T follicular helper cell (primary cell): ENCODE data around the gene CYB561.
"Not testable (repeated sequence)": the region's sequence is repeated elsewhere in the genome, so short reads cannot be mapped to it uniquely, and the experiment has no call there.

Source experiments
- DNase-seq: peaks from one replicate; pipeline ENCODE4 v3.0.0-alpha.2; 2020; ENCODE audit warnings: low read depth

Gene CYB561

GRCh38 chr17:63479495-63480184, 33.5 kb upstream of the CYB561 start:
- DNase-seq, result no peak

- peak; percentile 73 for DNase-seq
These were observed 32.8 kb upstream of the CYB561 start for GRCh38 chr17:63478814-63479494.

GRCh38 chr17:63477480-63478440, 31.7 kb upstream of the CYB561 start:
- no peak for DNase-seq

GRCh38 chr17:63476854-63477479, 30.9 kb upstream of the CYB561 start, which contains the start of gene ACE:
Gene ACE, plus strand, starts transcription at chr17:63477061. Its CDS starts 34 bp downstream, at chr17:63477095.
- peak; percentile 20 for DNase-seq

GRCh38 chr17:63476459-63476853, 30.4 kb upstream of the CYB561 start:
- no peak for DNase-seq

- DNase-seq, result no peak
These were observed 29.6 kb upstream of the CYB561 start for GRCh38 chr17:63475491-63476412.

- DNase-seq, result no peak
These were observed 28.7 kb upstream of the CYB561 start for GRCh38 chr17:63474586-63475460.

GRCh38 chr17:63474174-63474573, 28.1 kb upstream of the CYB561 start:
- no peak for DNase-seq

GRCh38 chr17:63468099-63468498, 22.0 kb upstream of the CYB561 start:
- DNase-seq, result not testable (repeated sequence)

GRCh38 chr17:63464691-63465236, 18.7 kb upstream of the CYB561 start:
- no peak for DNase-seq

- DNase-seq, result no peak
These were observed 17.7 kb upstream of the CYB561 start for GRCh38 chr17:63463771-63464170.

- DNase-seq, result no peak
These were observed 13.9 kb upstream of the CYB561 start for GRCh38 chr17:63460018-63460417.

- no peak for DNase-seq
These were observed 12.4 kb upstream of the CYB561 start for GRCh38 chr17:63458478-63458877.

- no peak for DNase-seq
These were observed 9.3 kb upstream of the CYB561 start for GRCh38 chr17:63455417-63455816.

- no peak for DNase-seq
These were observed 8.8 kb upstream of the CYB561 start for GRCh38 chr17:63454915-63455314.

GRCh38 chr17:63454357-63454756, 8.3 kb upstream of the CYB561 start:
- not testable (repeated sequence) for DNase-seq

- DNase-seq, result no peak
These were observed 7.0 kb upstream of the CYB561 start for GRCh38 chr17:63452962-63453551.

GRCh38 chr17:63452046-63452961, 6.2 kb upstream of the CYB561 start:
- no peak for DNase-seq
